Fibroblast of the conjunctiva (primary cell): ENCODE data around the gene TTN.

Experiments
- DNase-seq: peaks from one replicate; pipeline ENCODE4 v3.0.0-alpha.2; 2010; ENCODE audit warnings: low read depth

TTN gene

GRCh38 chr2:178811045-178811444, 3.8 kb upstream of the TTN start:
- DNase-seq = no peak

DNA sequence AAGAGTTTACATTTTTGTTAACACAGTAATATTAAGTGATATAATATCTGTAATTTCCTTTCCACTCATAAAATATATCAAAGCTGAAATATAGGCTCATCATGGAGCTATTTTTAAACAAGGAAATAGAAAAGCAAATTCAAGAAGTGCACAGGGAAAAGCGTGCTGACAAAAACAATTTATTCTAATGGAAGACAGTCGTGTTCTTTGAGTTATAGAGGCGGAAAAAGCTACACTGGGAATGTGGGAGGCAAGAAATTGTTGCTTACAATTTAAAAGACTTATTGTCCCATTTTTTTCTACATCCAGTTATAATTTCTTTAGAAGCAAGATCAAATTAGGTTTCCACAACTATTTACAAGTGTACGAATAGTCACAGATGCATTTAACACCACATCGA, 3.2 kb upstream of the TTN start:
- no peak for DNase-seq

- DNase-seq = no peak
These were observed 680 bp downstream of the TTN start for GRCh38 chr2:178806543-178806942.

GRCh38 chr2:178805457-178805856, 1.8 kb downstream of the TTN start:
- no peak for DNase-seq

GRCh38 chr2:178804791-178805190, 2.4 kb downstream of the TTN start:
- no peak for DNase-seq

- no peak for DNase-seq
These were observed 6.7 kb downstream of the TTN start for GRCh38 chr2:178800510-178800909.

- DNase-seq = no peak
These were observed 7.9 kb downstream of the TTN start for GRCh38 chr2:178799305-178799704.

- DNase-seq = peak; percentile 27
These were observed 11.0 kb downstream of the TTN start for GRCh38 chr2:178796079-178796677.

- no peak for DNase-seq
These were observed 19.3 kb downstream of the TTN start for GRCh38 chr2:178787934-178788333.

GRCh38 chr2:178787155-178787554, 20.1 kb downstream of the TTN start:
- no peak for DNase-seq

DNA sequence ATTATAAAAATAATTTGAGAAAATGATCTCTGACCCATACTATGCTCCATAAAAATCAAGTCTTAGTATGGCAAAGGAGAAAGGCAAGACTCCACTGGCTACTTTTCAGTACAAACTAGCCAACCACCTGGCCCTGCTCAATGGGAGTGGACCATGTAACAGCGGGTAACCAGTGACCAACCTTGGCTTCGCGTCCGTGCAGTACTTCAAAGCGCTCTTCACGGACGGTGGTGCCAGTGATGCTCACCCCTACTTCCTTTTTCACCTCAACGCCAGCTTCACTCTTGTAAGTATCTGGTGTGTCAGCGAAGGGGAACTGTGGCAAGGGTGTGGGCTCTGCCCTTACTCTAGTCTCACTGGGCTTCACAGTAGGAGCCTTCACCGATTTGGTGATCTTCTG, 23.3 kb downstream of the TTN start:
- no peak for DNase-seq

DNA sequence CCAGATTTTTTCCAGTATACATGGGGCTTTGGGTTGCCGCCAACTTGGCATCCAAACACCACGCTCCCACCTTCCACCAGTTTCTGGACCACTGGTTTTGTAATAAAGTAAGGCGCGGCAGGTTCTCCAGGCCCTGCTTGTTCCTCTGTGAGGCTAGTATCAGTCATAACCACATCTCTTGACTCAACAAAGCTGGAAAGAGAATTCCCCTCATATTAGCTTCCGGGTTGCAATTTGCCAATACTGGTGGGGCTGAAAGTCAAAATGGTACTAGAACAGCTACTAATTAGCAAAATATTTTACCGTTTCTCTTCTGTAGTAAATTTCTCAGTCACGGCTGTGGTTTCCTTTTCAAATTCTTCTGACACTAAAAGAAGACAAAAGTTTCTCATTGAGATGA, 25.0 kb downstream of the TTN start:
- no peak for DNase-seq

GRCh38 chr2:178777577-178777976, 29.6 kb downstream of the TTN start:
- DNase-seq = no peak

DNA sequence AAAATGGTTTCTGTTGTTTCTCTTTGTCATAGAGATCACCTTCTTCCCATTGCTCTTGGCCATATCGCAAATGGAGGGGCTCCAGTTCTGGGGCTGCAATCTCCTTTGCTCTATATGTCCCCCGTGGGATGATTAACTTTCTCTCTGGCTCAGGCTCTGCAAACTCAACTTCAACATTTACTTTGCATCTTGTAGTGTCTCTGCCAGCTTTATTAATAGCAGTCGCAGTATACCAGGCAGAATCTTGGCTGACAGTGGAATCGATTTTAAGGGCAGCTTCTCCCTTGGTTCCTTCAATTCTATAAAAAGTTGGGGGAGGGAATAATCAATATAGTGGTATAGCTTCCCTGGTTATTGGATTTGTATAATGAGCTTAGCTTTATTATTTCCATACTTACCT, 30.5 kb downstream of the TTN start:
- no peak for DNase-seq

GRCh38 chr2:178775975-178776374, 31.2 kb downstream of the TTN start:
- DNase-seq = no peak

- no peak for DNase-seq
These were observed 36.7 kb downstream of the TTN start for GRCh38 chr2:178770518-178770917.

GRCh38 chr2:178767094-178768060, 39.8 kb downstream of the TTN start:
- no peak for DNase-seq

DNA sequence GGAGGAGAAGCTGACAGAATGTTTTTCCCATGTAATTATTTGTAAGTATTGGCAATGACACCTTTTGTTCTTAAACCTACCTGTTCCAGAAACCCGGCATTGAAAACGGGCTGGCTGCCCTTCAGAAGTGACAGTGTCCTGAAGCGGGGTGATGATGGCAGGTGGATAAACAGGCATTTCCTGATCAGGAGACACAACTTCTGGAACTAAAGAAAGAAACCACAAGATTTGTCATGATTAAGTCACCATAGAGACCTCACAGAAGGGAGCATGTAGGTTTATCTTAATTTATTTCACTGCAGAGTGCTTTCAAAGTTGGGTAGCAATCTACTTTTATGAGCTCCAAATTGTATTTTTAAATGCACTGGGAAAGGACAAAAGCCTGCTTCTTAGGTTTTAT, 43.1 kb downstream of the TTN start:
- DNase-seq = no peak

DNA sequence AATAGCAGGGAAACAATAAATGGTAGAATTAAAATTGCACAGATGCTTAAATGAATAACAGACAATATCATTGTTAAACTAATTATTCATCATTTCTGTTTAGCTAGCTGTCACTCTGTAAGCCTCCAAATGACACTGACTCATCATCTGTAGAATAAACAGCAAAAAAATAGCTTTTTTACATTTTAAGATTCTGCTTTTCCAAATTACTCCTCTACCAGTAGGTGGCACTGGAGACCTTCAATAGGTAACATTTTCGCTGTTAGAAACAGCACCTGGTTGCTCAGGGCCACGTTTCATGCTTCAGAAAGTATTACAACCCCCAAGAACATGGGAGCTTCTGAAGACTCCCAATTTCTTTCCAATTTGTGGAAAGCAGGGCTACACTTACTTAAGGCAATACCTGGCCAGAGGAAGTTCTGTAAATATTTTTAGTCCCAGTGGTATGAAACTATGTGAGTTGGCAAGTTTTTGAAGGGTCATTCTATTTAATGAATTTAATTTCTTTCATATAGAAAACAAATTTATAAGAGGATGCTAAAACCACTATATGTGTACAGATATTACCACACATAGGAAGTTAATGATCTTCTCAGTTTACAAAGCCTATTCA, 45.4 kb downstream of the TTN start:
- peak; percentile 30 for DNase-seq

GRCh38 chr2:178756843-178757242, 50.4 kb downstream of the TTN start:
- DNase-seq = no peak

DNA sequence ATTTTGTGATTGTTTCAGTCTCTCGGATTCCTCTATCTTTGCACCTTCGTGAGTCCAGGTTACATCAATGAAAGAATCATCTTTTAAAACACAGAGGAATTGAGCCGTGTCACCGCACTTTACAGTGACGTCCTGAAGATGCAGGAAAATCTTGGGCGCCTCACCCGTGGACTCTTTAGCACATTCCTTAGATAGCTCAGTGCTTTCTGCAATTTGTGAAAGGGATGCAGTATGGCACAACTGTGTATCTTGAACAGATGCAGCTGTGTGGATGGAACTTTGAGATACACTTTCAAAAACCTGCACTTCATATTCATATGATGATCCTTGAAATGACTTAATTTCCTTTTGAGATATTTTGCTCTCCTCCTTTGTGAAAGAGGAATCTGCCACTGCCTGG, 50.9 kb downstream of the TTN start:
- no peak for DNase-seq

GRCh38 chr2:178747767-178748166, 59.5 kb downstream of the TTN start:
- DNase-seq = no peak

DNA sequence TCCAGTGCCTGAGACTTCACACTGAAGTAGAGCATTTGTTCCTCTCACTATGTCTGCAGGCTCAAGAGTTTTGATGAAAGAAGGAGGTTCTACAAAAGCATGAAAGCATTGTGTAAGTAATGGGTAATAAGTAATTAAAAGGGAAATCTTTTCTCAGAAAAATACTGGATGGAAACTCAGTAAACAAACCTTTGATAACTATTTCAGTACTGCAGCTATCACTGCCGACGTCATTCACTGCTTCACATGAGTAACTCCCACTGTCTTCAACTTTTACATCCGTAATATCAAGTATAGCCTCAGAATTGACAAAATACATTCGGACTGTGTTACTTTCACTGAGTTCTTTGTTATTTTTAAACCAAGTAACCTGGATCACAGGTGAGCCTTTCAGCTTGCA, 72.7 kb downstream of the TTN start:
- DNase-seq = no peak
